Hepatocyte (in vitro differentiated cells): ENCODE results near the gene ASAP2. TPM values are rescaled to one million over a fixed set of nuclear protein-coding genes. Genes with fewer than 3 reads are reported as not detected.

ENCODE experiments used
- DNase-seq: peaks from one replicate; pipeline ENCODE4 v3.0.0-alpha.2; 2016; ENCODE audit warnings: low spot score
- H2AFZ ChIP-seq: fragments of 200-600 bp; sonication (generic); 2 replicates; pipeline ENCODE4 v1.6.0; 2016; ENCODE audit warnings: antibody characterized with exemption, mild to moderate bottlenecking
- H3K27ac ChIP-seq: fragments of 200-600 bp; sonication (generic); 2 replicates; pipeline ENCODE4 v1.5.1; 2016; ENCODE audit warnings: mild to moderate bottlenecking
- H3K27me3 ChIP-seq: fragments of 200-600 bp; sonication (generic); 2 replicates; pipeline ENCODE4 v1.6.1; 2016
- H3K36me3 ChIP-seq: fragments of 200-600 bp; sonication (generic); replicated peaks from 2 replicates; pipeline ENCODE4 v1.5.1; 2016; ENCODE audit warnings: low read depth; ENCODE audit not compliant: insufficient read depth
- H3K4me1 ChIP-seq: fragments of 200-600 bp; sonication (generic); 2 replicates; pipeline ENCODE4 v1.5.1; 2016; ENCODE audit warnings: mild to moderate bottlenecking, moderate library complexity; ENCODE audit not compliant: insufficient read depth
- H3K4me2 ChIP-seq: fragments of 200-600 bp; sonication (generic); 2 replicates; pipeline ENCODE4 v1.6.0; 2016
- H3K4me3 ChIP-seq: fragments of 200-600 bp; sonication (generic); 2 replicates; pipeline ENCODE4 v1.5.1; 2016; ENCODE audit warnings: mild to moderate bottlenecking
- H3K79me2 ChIP-seq: fragments of 200-600 bp; sonication (generic); 2 replicates; pipeline ENCODE4 v1.6.0; 2017; ENCODE audit warnings: mild to moderate bottlenecking
- H3K9me2 ChIP-seq: fragments of 200-600 bp; sonication (generic); replicated peaks from 2 replicates; pipeline ENCODE4 v1.6.0; 2017; ENCODE audit warnings: mild to moderate bottlenecking; ENCODE audit not compliant: insufficient read depth
- H3K9me3 ChIP-seq: fragments of 200-600 bp; sonication (generic); 2 replicates; pipeline ENCODE4 v1.5.1; 2016; ENCODE audit warnings: low read depth, mild to moderate bottlenecking
- H4K20me1 ChIP-seq: fragments of 200-600 bp; sonication (generic); 2 replicates; pipeline ENCODE4 v1.6.0; 2016; ENCODE audit warnings: mild to moderate bottlenecking; ENCODE audit not compliant: insufficient read depth, poor library complexity, severe bottlenecking
- CTCF ChIP-seq: fragments of 200-600 bp; sonication (generic); IDR thresholded peaks from 2 replicates; pipeline ENCODE4 v1.5.1; 2016; ENCODE audit warnings: antibody characterized with exemption, mild to moderate bottlenecking; ENCODE audit not compliant: poor library complexity
- EZH2 ChIP-seq: fragments of 200-600 bp; sonication (generic); IDR thresholded peaks from 2 replicates; pipeline ENCODE4 v1.6.1; 2016; ENCODE audit warnings: antibody characterized with exemption, mild to moderate bottlenecking, borderline replicate concordance
- EZH2phosphoT487 ChIP-seq: fragments of 200-600 bp; sonication (generic); IDR thresholded peaks from one replicate; pipeline ENCODE4 v1.6.1; 2018; ENCODE audit warnings: antibody characterized with exemption, mild to moderate bottlenecking, low read depth, moderate library complexity; ENCODE audit not compliant: unreplicated experiment, severe bottlenecking
- WGBS: methylation state at CpG from one replicate; pipeline ENCODE4 v1.1.6; 2016; ENCODE audit warnings: low lambda C conversion rate; ENCODE audit errors: missing lambda C conversion rate; 5-methylcytosine and 5-hydroxymethylcytosine counted together
- polyA plus RNA-seq: library from polyadenylated mRNA; unstranded; fragments of >200 nt; fragmentation: Nextera tagmentation; extraction: Ambion mirVana; gene quantifications from 2 replicates; pipeline ENCODE4 v1.2.1, GENCODE V29; 2016
- total RNA-seq: library from RNA; depleted of rRNA; stranded (reverse); fragments of >200 nt; gene quantifications from 2 replicates; pipeline ENCODE4 v1.2.3, GENCODE V29; 2014

Gene ASAP2
- total and polyA plus RNA-seq, 2 experiments from 2014 or later: 13.7 to 21.3 TPM

DNA sequence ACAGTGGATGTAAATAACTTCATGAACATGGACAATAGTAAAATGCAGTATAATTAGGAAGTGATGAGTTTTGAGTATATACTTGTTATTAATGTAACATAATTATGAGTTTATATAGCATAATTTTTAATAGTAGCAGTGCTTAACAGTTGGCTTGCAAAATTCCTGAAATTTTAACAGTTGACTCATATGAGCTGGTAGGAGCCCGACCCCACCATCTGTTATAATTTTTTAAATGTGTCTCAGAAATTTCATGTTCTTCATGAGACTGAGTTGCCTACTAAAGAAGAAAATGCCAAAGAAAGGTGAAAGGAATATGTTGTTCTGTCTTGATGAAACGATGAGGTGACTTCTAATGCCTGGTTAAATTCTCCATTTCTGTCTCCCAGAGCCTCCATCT, 154.1 kb downstream of the ASAP2 start:
- no peak overlapping the region for H3K4me3 ChIP-seq
- WGBS: 88% methylated on average over 2 of the region's 2 CpGs
- H3K27me3 ChIP-seq: no peaks in the 10 kb centered on the region
- no peaks in the 10 kb centered on the region for H3K79me2 ChIP-seq
- no peak overlapping the region for H3K27ac ChIP-seq
- H3K4me1 ChIP-seq: peaks cover 8% of the 10 kb centered on the region
- DNase-seq: no peak
- TF ChIP-seq EZH2phosphoT487 (no peak), EZH2 (no peak), CTCF (no peak)
- no peak overlapping the region for H3K4me2 ChIP-seq
- H3K9me3 ChIP-seq: no peaks in the 10 kb centered on the region
- no peak overlapping the region for H2AFZ ChIP-seq
- no peaks in the 10 kb centered on the region for H3K9me2 ChIP-seq
- no peaks in the 10 kb centered on the region for H4K20me1 ChIP-seq
- H3K36me3 ChIP-seq: no peaks in the 10 kb centered on the region

GRCh38 chr2:9364373-9364772, 157.8 kb downstream of the ASAP2 start:
- Histone ChIP-seq H3K9me3 (no peaks in the 10 kb centered on the region), H3K27me3 (no peaks in the 10 kb centered on the region), H3K36me3 (no peaks in the 10 kb centered on the region), H3K4me2 (no peak overlapping the region), H3K4me1 (peaks cover 8% of the 10 kb centered on the region), H3K27ac (no peak overlapping the region), H3K9me2 (no peaks in the 10 kb centered on the region), H3K79me2 (no peaks in the 10 kb centered on the region), H2AFZ (no peak overlapping the region), H3K4me3 (no peak overlapping the region), H4K20me1 (no peaks in the 10 kb centered on the region)
- WGBS: 68% methylated on average over 4 of the region's 4 CpGs
- no peak for DNase-seq
- TF ChIP-seq EZH2: no peak
- no peak for TF ChIP-seq CTCF
- TF ChIP-seq EZH2phosphoT487: no peak

- no peaks in the 10 kb centered on the region for H3K9me2 ChIP-seq
- H3K9me3 ChIP-seq: no peaks in the 10 kb centered on the region
- H3K4me2 ChIP-seq: no peak overlapping the region
- peak overlapping the region; percentile 61 for H3K27ac ChIP-seq
- no peaks in the 10 kb centered on the region for H4K20me1 ChIP-seq
- peak; percentile 30 for DNase-seq
- H2AFZ ChIP-seq: no peak overlapping the region
- H3K4me1 ChIP-seq: peaks cover 8% of the 10 kb centered on the region
- no peaks in the 10 kb centered on the region for H3K36me3 ChIP-seq
- 34% methylated on average over 4 of the region's 4 CpGs for WGBS
- no peaks in the 10 kb centered on the region for H3K79me2 ChIP-seq
- no peak overlapping the region for H3K4me3 ChIP-seq
- H3K27me3 ChIP-seq: no peaks in the 10 kb centered on the region
- TF ChIP-seq CTCF: no peak
- TF ChIP-seq EZH2phosphoT487: no peak
- no peak for TF ChIP-seq EZH2
Observed at GRCh38 chr2:9364791-9365497, 158.3 kb downstream of the ASAP2 start.
